Ishikawa (cell line): ENCODE data around the gene ASXL3.

Source experiments
- CEBPB ChIP-seq: IDR thresholded peaks from 2 replicates; pipeline ENCODE4 v1.6.1; 2012
- CREB1 ChIP-seq: IDR thresholded peaks from 2 replicates; pipeline ENCODE4 v1.6.1; 2012; ENCODE audit warnings: low read depth
- EGR1 ChIP-seq: IDR thresholded peaks from 2 replicates; pipeline ENCODE4 v1.6.1; 2012
- EP300 ChIP-seq: IDR thresholded peaks from 2 replicates; pipeline ENCODE4 v1.6.1; 2012; ENCODE audit warnings: borderline replicate concordance
- FOXM1 ChIP-seq: IDR thresholded peaks from 2 replicates; pipeline ENCODE4 v1.6.1; 2012; ENCODE audit warnings: low read depth, borderline replicate concordance
- MAX ChIP-seq: IDR thresholded peaks from 2 replicates; pipeline ENCODE4 v1.6.1; 2012
- NFIC ChIP-seq: IDR thresholded peaks from 2 replicates; pipeline ENCODE4 v1.6.1; 2012
- RAD21 ChIP-seq: IDR thresholded peaks from 2 replicates; pipeline ENCODE4 v1.6.1; 2012; ENCODE audit warnings: low read depth
- REST ChIP-seq: IDR thresholded peaks from 2 replicates; pipeline ENCODE4 v1.6.1; 2012; ENCODE audit warnings: low read depth, mild to moderate bottlenecking
- TAF1 ChIP-seq: IDR thresholded peaks from 2 replicates; pipeline ENCODE4 v1.6.1; 2012; ENCODE audit warnings: low read depth, mild to moderate bottlenecking
- TCF12 ChIP-seq: IDR thresholded peaks from 2 replicates; pipeline ENCODE4 v1.6.1; 2012; ENCODE audit warnings: low read depth
- TEAD4 ChIP-seq: IDR thresholded peaks from 2 replicates; pipeline ENCODE4 v1.6.1; 2012
- USF1 ChIP-seq: IDR thresholded peaks from 2 replicates; pipeline ENCODE4 v1.6.1; 2012
- YY1 ChIP-seq: IDR thresholded peaks from 2 replicates; pipeline ENCODE4 v1.6.1; 2012; ENCODE audit warnings: low read depth
- ZBTB7A ChIP-seq: IDR thresholded peaks from 2 replicates; pipeline ENCODE4 v1.6.1; 2012; ENCODE audit warnings: low read depth

ASXL3 gene

GRCh38 chr18:33647365-33647764 lies 69.3 kb downstream of the ASXL3 start:
- TF ChIP-seq RAD21 (no peak), TCF12 (no peak), EP300 (no peak), USF1 (no peak), TAF1 (no peak), ZBTB7A (no peak), NFIC (no peak), FOXM1 (no peak), CEBPB (no peak), CREB1 (no peak), YY1 (no peak), EGR1 (no peak), MAX (no peak), TEAD4 (no peak), REST (no peak)

GRCh38 chr18:33652635-33653034 lies 74.6 kb downstream of the ASXL3 start:
- TF ChIP-seq EGR1 (no peak), CEBPB (no peak), NFIC (no peak), CREB1 (no peak), YY1 (no peak), TEAD4 (no peak), EP300 (no peak), ZBTB7A (no peak)

- TF ChIP-seq TAF1 (no peak), RAD21 (no peak), MAX (no peak), CEBPB (no peak), NFIC (no peak), TEAD4 (no peak), EGR1 (no peak), TCF12 (no peak), USF1 (no peak), ZBTB7A (no peak), EP300 (no peak), YY1 (no peak), CREB1 (no peak), REST (no peak), FOXM1 (no peak)
These were observed 75.2 kb downstream of the ASXL3 start for GRCh38 chr18:33653231-33653630.

- TF ChIP-seq REST (no peak), NFIC (no peak), TCF12 (no peak), CREB1 (no peak)
These were observed 79.0 kb downstream of the ASXL3 start for GRCh38 chr18:33656889-33657448.

- TF ChIP-seq CEBPB (no peak), TAF1 (no peak), ZBTB7A (no peak), REST (no peak), TCF12 (no peak), TEAD4 (no peak), FOXM1 (no peak), RAD21 (no peak), EGR1 (no peak), NFIC (no peak), YY1 (no peak), MAX (no peak), EP300 (no peak), CREB1 (no peak), USF1 (no peak)
These were observed 82.8 kb downstream of the ASXL3 start for GRCh38 chr18:33660696-33661310.
